HEK293 (cell line): ENCODE data around the gene PPP1R27.

Source experiments
- CTCF ChIA-PET: fragments of 350-600 bp; formaldehyde crosslinking; extraction: SDS; loops from one replicate; lab custom pipeline; 2021; ENCODE audit warnings: antibody characterized with exemption; lab: Yijun Ruan, JAX
- POLR2A ChIA-PET: fragments of 300-600 bp; formaldehyde crosslinking; extraction: SDS; loops from one replicate; lab custom pipeline; 2020; ENCODE audit warnings: antibody characterized with exemption, inconsistent platforms; lab: Yijun Ruan, JAX
- H3K27ac ChIP-seq: fragments of 200-500 bp; sonication (Bioruptor generic); 2 replicates; pipeline ENCODE4 v1.5.1; 2014; ENCODE audit warnings: low read depth, low read length, control low read depth, inconsistent platforms; ENCODE audit errors: extremely low read depth
- H3K36me3 ChIP-seq, 2 experiments: fragments of 200-500 bp in 1 of 2; sonication (Bioruptor generic) in 1 of 2; 1 replicate in 1 of 2; 2 replicates in 1 of 2; pipeline ENCODE4 v1.5.1; 2014 to 2017; ENCODE audit warnings: inconsistent platforms in 2 of 2, low read length in 2 of 2; ENCODE audit not compliant: control insufficient read depth in 2 of 2, insufficient read depth in 1 of 2
- H3K4me1 ChIP-seq: fragments of 200-500 bp; sonication (Bioruptor generic); 2 replicates; pipeline ENCODE4 v1.5.1; 2014; ENCODE audit warnings: mild to moderate bottlenecking, low read length, inconsistent platforms; ENCODE audit not compliant: control insufficient read depth, insufficient read depth
- H3K4me3 ChIP-seq: 2 replicates; pipeline ENCODE4 v1.5.1; 2011; ENCODE audit warnings: low read depth, mild to moderate bottlenecking, control low read depth, low read length, moderate library complexity
- H3K9me3 ChIP-seq: fragments of 200-500 bp; sonication (Bioruptor generic); 2 replicates; pipeline ENCODE4 v1.5.1; 2014; ENCODE audit warnings: low read depth, low read length, inconsistent platforms; ENCODE audit not compliant: control insufficient read depth, insufficient read depth
- BCL11B ChIP-seq: fragments of 450-650 bp; formaldehyde crosslinking; IDR thresholded peaks from 2 replicates; pipeline ENCODE4 v1.5.1; 2016; ENCODE audit warnings: low read depth, missing biosample characterization, missing genetic modification characterization
- GLI4 ChIP-seq: fragments of 450-650 bp; formaldehyde crosslinking; IDR thresholded peaks from 2 replicates; pipeline ENCODE4 v1.5.1; 2016; ENCODE audit warnings: missing biosample characterization, missing genetic modification characterization
- OSR2 ChIP-seq: fragments of 450-650 bp; formaldehyde crosslinking; IDR thresholded peaks from 2 replicates; pipeline ENCODE4 v1.5.1; 2016; ENCODE audit warnings: missing biosample characterization, missing genetic modification characterization
- OVOL3 ChIP-seq: fragments of 450-650 bp; formaldehyde crosslinking; IDR thresholded peaks from 2 replicates; pipeline ENCODE4 v1.5.1; 2016; ENCODE audit warnings: missing biosample characterization, missing genetic modification characterization
- SCRT1 ChIP-seq: fragments of 450-650 bp; formaldehyde crosslinking; IDR thresholded peaks from 2 replicates; pipeline ENCODE4 v1.5.1; 2016; ENCODE audit warnings: missing biosample characterization, missing genetic modification characterization, borderline replicate concordance
- SP3 ChIP-seq: fragments of 450-650 bp; formaldehyde crosslinking; IDR thresholded peaks from 2 replicates; pipeline ENCODE4 v1.5.1; 2016; ENCODE audit warnings: missing biosample characterization, missing genetic modification characterization
- YY2 ChIP-seq: fragments of 450-650 bp; formaldehyde crosslinking; IDR thresholded peaks from 2 replicates; pipeline ENCODE4 v1.5.1; 2016; ENCODE audit warnings: missing biosample characterization, missing genetic modification characterization
- ZNF16 ChIP-seq: fragments of 450-650 bp; formaldehyde crosslinking; IDR thresholded peaks from 2 replicates; pipeline ENCODE4 v1.5.1; 2016; ENCODE audit warnings: low read depth, missing biosample characterization, missing genetic modification characterization
- ZNF184 ChIP-seq: fragments of 450-650 bp; IDR thresholded peaks from 2 replicates; pipeline ENCODE4 v1.5.1; 2018; ENCODE audit warnings: missing biosample characterization, mild to moderate bottlenecking, missing genetic modification characterization
- ZNF23 ChIP-seq: fragments of 450-650 bp; formaldehyde crosslinking; IDR thresholded peaks from 2 replicates; pipeline ENCODE4 v1.5.1; 2016; ENCODE audit warnings: missing biosample characterization, missing genetic modification characterization, borderline replicate concordance
- ZNF239 ChIP-seq: fragments of 450-650 bp; formaldehyde crosslinking; IDR thresholded peaks from 2 replicates; pipeline ENCODE4 v1.5.1; 2016; ENCODE audit warnings: missing biosample characterization, missing genetic modification characterization
- ZNF394 ChIP-seq: fragments of 450-650 bp; formaldehyde crosslinking; IDR thresholded peaks from 2 replicates; pipeline ENCODE4 v1.5.1; 2016; ENCODE audit warnings: missing biosample characterization, missing genetic modification characterization, mild to moderate bottlenecking, moderate library complexity, borderline replicate concordance
- ZNF514 ChIP-seq: fragments of 450-650 bp; formaldehyde crosslinking; IDR thresholded peaks from 2 replicates; pipeline ENCODE4 v1.5.1; 2016; ENCODE audit warnings: missing biosample characterization, missing genetic modification characterization
- ZNF629 ChIP-seq: fragments of 450-650 bp; formaldehyde crosslinking; IDR thresholded peaks from 2 replicates; pipeline ENCODE4 v1.5.1; 2017; ENCODE audit warnings: missing biosample characterization, missing genetic modification characterization
- ZNF677 ChIP-seq: fragments of 450-650 bp; IDR thresholded peaks from 2 replicates; pipeline ENCODE4 v1.5.0; 2018; ENCODE audit warnings: missing biosample characterization, mild to moderate bottlenecking, missing genetic modification characterization, moderate library complexity
- TF ChIP-seq, protein P1 (sequence below): fragments of 450-650 bp; formaldehyde crosslinking; IDR thresholded peaks from 2 replicates; pipeline ENCODE4 v1.5.1; 2016; ENCODE audit warnings: missing biosample characterization, missing genetic modification characterization
- TF ChIP-seq, protein P2 (sequence below): fragments of 450-650 bp; formaldehyde crosslinking; IDR thresholded peaks from 2 replicates; pipeline ENCODE4 v1.5.1; 2017; ENCODE audit warnings: missing biosample characterization, missing genetic modification characterization
- TF ChIP-seq, protein P3 (sequence below): fragments of 450-650 bp; formaldehyde crosslinking; IDR thresholded peaks from 2 replicates; pipeline ENCODE4 v1.5.1; 2016; ENCODE audit warnings: missing biosample characterization, missing genetic modification characterization
- TF ChIP-seq, protein P4 (sequence below): fragments of 450-650 bp; formaldehyde crosslinking; IDR thresholded peaks from 2 replicates; pipeline ENCODE4 v1.5.1; 2016; ENCODE audit warnings: missing biosample characterization, missing genetic modification characterization

The PPP1R27 gene

DNA sequence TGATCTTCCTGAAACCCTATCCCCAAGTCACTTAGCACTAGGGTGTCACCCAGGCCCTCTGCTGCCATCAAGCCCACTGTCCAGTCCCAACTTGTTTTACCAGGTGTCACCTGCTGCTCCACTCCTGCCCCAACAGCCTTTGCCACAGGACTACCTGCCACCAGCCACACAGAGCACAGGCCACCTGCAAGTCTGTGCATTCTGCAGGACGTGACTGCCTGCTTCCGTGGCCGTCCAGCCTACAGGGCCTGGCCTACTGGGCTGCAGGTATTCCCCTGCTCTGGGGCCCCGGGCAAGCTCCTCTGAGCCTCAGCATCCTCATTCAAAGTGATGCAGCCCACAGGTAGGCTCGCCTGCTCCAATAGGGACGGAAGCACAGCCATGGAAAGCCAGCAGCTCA, 5.0 kb downstream of the PPP1R27 start:
- no peaks in the 10 kb centered on the region for H3K9me3 ChIP-seq
- no peak overlapping the region for H3K27ac ChIP-seq
- H3K4me3 ChIP-seq, result no peak overlapping the region
- H3K4me1 ChIP-seq, result no peaks in the 10 kb centered on the region
- no peaks in the 10 kb centered on the region; a peak in 1 of 3 replicates for H3K36me3 ChIP-seq
- TF ChIP-seq, protein P1, sequence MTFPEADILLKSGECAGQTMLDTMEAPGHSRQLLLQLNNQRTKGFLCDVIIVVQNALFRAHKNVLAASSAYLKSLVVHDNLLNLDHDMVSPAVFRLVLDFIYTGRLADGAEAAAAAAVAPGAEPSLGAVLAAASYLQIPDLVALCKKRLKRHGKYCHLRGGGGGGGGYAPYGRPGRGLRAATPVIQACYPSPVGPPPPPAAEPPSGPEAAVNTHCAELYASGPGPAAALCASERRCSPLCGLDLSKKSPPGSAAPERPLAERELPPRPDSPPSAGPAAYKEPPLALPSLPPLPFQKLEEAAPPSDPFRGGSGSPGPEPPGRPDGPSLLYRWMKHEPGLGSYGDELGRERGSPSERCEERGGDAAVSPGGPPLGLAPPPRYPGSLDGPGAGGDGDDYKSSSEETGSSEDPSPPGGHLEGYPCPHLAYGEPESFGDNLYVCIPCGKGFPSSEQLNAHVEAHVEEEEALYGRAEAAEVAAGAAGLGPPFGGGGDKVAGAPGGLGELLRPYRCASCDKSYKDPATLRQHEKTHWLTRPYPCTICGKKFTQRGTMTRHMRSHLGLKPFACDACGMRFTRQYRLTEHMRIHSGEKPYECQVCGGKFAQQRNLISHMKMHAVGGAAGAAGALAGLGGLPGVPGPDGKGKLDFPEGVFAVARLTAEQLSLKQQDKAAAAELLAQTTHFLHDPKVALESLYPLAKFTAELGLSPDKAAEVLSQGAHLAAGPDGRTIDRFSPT (tag by site-specific recombination), result no peak
- TF ChIP-seq SP3 (tag by site-specific recombination) (no peak), SCRT1 (tag by site-specific recombination) (0 out of 2 replicates have a peak, but pooled peaks have one; percentile 24), OVOL3 (tag by site-specific recombination) (no peak), ZNF514 (no peak), ZNF184 (tag by site-specific recombination) (no peak)
- ChIA-PET POLR2A (no interaction called here), CTCF (no interaction called here)

DNA sequence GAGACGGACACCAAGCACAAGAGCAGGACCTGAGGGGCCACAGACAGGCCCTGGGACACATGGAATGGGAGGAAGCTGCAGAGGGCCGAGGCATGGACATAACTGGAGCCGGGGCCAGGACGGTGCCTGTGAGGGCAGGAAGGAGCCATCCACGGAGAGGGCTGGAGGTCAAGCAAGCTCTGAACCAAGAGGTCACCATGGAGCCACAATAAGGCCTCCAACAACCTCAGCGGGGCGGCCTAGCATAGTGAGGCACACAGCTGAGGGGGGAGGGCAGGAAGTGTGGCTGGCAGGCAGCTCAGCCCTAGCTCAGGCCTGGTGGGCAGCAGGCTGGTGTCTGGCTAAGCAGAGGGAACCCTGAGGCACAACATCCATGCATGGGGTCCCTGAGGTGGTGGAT, 6.2 kb downstream of the PPP1R27 start:
- TF ChIP-seq ZNF16 (tag by site-specific recombination), result no peak
- TF ChIP-seq, protein P2, sequence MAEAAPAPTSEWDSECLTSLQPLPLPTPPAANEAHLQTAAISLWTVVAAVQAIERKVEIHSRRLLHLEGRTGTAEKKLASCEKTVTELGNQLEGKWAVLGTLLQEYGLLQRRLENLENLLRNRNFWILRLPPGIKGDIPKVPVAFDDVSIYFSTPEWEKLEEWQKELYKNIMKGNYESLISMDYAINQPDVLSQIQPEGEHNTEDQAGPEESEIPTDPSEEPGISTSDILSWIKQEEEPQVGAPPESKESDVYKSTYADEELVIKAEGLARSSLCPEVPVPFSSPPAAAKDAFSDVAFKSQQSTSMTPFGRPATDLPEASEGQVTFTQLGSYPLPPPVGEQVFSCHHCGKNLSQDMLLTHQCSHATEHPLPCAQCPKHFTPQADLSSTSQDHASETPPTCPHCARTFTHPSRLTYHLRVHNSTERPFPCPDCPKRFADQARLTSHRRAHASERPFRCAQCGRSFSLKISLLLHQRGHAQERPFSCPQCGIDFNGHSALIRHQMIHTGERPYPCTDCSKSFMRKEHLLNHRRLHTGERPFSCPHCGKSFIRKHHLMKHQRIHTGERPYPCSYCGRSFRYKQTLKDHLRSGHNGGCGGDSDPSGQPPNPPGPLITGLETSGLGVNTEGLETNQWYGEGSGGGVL, result no peak
- Histone ChIP-seq H3K4me3 (no peak overlapping the region), H3K9me3 (no peaks in the 10 kb centered on the region), H3K4me1 (no peaks in the 10 kb centered on the region), H3K36me3 (peaks cover 0 to 6% of the 10 kb centered on the region in 2 experiments; a peak in 2 of 3 replicates), H3K27ac (peak overlapping the region; percentile 41; the same call in 1 of the 2 replicates)
- CTCF ChIA-PET, result interaction anchor here (0.6 to 1.0 kb wide), 2 partner anchors 94 to 97 kb away, joined by 4 to 5 read pairs; no protein-coding TSS in a partner anchor
- POLR2A ChIA-PET, result interaction anchor here (1.0 to 2.0 kb wide), 3 partner anchors 38 to 196 kb away, joined by 3 to 5 read pairs (median 3); partner anchors contain the start of gene MRPL12

DNA sequence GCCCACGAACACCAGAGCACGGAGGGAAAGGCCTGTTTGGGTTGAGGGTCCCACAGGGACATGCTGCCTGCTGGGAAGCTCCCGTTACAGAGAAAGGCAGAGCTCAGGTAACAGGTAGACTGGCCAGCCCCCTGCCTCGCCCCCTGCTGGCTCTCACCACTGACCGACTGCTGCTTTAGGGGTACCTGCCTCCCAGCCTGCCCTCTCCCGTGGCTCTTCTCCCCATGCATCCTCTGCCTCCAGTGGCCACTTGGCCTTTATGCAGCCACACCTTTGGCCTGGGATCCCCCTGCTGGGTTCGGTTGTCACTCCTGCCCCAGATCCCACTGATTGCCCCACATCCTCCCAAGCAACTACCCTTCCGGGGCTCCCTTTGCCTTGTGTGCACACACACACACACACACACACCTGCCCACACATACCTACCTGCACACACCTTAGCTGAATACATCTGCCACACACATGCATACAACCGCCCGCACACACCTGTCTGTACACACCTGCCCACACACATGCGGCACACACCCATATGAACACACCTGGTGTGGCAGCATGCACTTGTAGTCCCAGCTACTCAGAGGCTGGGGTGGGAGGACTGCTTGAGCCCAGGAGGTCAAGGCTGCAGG, 8.9 kb downstream of the PPP1R27 start:
- Histone ChIP-seq H3K4me1 (peaks cover 10% of the 10 kb centered on the region), H3K36me3 (peaks cover 0 to 10% of the 10 kb centered on the region in 2 experiments; a peak in 2 of 3 replicates), H3K4me3 (no peak overlapping the region), H3K9me3 (no peaks in the 10 kb centered on the region), H3K27ac (no peak overlapping the region)
- CTCF ChIA-PET, result interaction anchor here (0.6 kb wide), 1 partner anchor 326 kb away, joined by 4 read pairs; no protein-coding TSS in a partner anchor
- POLR2A ChIA-PET, result interaction anchor here (0.6 to 1.7 kb wide), 6 partner anchors 65 to 310 kb away, joined by 3 to 6 read pairs (median 4); partner anchors contain the start of genes ALYREF and SLC25A10
- TF ChIP-seq, protein P3, sequence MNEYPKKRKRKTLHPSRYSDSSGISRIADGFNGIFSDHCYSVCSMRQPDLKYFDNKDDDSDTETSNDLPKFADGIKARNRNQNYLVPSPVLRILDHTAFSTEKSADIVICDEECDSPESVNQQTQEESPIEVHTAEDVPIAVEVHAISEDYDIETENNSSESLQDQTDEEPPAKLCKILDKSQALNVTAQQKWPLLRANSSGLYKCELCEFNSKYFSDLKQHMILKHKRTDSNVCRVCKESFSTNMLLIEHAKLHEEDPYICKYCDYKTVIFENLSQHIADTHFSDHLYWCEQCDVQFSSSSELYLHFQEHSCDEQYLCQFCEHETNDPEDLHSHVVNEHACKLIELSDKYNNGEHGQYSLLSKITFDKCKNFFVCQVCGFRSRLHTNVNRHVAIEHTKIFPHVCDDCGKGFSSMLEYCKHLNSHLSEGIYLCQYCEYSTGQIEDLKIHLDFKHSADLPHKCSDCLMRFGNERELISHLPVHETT, result no peak
- TF ChIP-seq, protein P1 (tag by site-specific recombination), result 0 out of 2 replicates have a peak, but pooled peaks have one; percentile 17
- no peak for TF ChIP-seq YY2 (tag by site-specific recombination)
- 0 out of 2 replicates have a peak, but pooled peaks have one; percentile 16 for TF ChIP-seq BCL11B (tag by site-specific recombination)
- no peak for TF ChIP-seq OSR2 (tag by site-specific recombination)
- no peak for TF ChIP-seq ZNF629 (tag by site-specific recombination)
- TF ChIP-seq ZNF239, result no peak
- no peak for TF ChIP-seq GLI4 (tag by site-specific recombination)
- TF ChIP-seq ZNF23 (tag by site-specific recombination), result no peak
- TF ChIP-seq ZNF677, result no peak
- TF ChIP-seq ZNF394 (tag by site-specific recombination), result no peak
- TF ChIP-seq, protein P4, sequence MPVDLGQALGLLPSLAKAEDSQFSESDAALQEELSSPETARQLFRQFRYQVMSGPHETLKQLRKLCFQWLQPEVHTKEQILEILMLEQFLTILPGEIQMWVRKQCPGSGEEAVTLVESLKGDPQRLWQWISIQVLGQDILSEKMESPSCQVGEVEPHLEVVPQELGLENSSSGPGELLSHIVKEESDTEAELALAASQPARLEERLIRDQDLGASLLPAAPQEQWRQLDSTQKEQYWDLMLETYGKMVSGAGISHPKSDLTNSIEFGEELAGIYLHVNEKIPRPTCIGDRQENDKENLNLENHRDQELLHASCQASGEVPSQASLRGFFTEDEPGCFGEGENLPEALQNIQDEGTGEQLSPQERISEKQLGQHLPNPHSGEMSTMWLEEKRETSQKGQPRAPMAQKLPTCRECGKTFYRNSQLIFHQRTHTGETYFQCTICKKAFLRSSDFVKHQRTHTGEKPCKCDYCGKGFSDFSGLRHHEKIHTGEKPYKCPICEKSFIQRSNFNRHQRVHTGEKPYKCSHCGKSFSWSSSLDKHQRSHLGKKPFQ (tag by site-specific recombination), result no peak
